Left ventricle myocardium inferior (tissue), 1 donor: Measurements from ENCODE around the gene DNAAF2. TPM values are rescaled to one million over a fixed set of nuclear protein-coding genes. Genes with fewer than 3 reads are reported as not detected.
"Not testable (repeated sequence)": the region's sequence is repeated elsewhere in the genome, so short reads cannot be mapped to it uniquely, and the experiment has no call there.

ENCODE experiments used
- DNase-seq: peaks from one replicate; pipeline ENCODE4 v3.0.0-alpha.2; 2020
- H3K27ac ChIP-seq: fragments of 200-600 bp; replicated peaks from 2 replicates; pipeline ENCODE4 v1.8.0; 2021
- H3K27me3 ChIP-seq: fragments of 200-600 bp; 2 replicates; pipeline ENCODE4 v1.8.0; 2021; ENCODE audit warnings: low read depth
- H3K36me3 ChIP-seq: fragments of 200-600 bp; 2 replicates; pipeline ENCODE4 v1.8.0; 2021
- H3K4me1 ChIP-seq: fragments of 200-600 bp; 2 replicates; pipeline ENCODE4 v1.8.0; 2021
- H3K4me3 ChIP-seq: fragments of 200-600 bp; 2 replicates; pipeline ENCODE4 v1.8.0; 2021; ENCODE audit warnings: mild to moderate bottlenecking, moderate library complexity
- H3K9me3 ChIP-seq: fragments of 200-600 bp; replicated peaks from 2 replicates; pipeline ENCODE4 v1.8.0; 2021
- intact Hi-C: fragments of 100-400 bp; cut with micrococcal nuclease; formaldehyde crosslinking; loops from one replicate; pipeline ENCODE4 v1.11.0; 2022
- total RNA-seq: library from RNA; stranded (reverse); fragmentation: NEBNext Ultra II Directional; extraction: Animal tissue kit (Norgen Biotek cat#: 25700); gene quantifications from one replicate; pipeline ENCODE4 v1.2.1, GENCODE V29; 2021
- TF ChIP-seq, protein P1 (sequence below): fragments of 200-600 bp; IDR thresholded peaks from 2 replicates; pipeline ENCODE4 v1.8.0; 2021; ENCODE audit warnings: antibody characterized with exemption, mild to moderate bottlenecking, borderline replicate concordance
- donor health status: DM: no; HTN: yes; CAD: no; lungs with severe emphysema.

DNAAF2 gene
- total RNA-seq, 1 donor from 2014 or later, result 6.2 TPM

DNA sequence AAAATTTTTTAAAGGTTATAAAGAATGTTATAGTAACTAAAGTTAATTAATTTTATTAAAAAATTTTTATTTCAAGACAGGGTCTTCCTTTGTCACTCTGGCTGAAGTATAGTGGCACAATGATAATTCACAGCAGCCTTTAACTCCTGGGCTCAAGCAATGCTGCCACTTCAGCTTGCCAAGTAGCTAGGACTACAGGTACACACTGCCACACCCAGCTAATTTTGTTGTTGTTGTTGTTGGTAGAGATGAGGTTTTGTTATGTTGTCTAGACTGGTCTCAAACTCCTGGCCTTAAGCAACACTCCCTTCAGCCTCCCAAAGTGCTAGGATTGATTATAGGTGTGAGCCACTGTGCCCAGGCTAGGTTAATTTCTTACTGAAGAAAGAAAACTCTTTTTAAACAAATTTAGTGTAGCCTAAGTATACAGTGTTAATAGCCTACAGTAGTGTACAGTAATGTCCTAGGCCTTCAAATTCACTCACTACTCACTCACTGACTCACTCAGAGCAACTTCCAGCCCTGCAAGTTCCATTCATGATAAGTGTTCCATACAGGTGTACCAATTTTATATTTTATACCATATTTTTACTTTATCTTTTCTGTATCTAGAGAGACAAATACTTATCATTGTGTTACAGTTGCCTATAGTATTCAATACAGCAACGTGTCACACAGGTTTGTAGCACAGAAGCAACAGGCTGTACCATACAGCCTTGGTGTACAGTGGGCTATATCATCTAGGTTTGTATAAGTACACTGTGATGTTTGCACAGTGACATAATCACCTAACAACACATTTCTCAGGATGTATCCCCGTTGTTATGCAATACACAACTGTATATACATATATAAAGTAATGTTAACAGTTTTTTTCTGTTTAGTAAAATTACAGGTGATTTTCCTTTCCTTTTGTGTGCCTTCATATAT lies 24.7 kb upstream of the DNAAF2 start:
- H3K27ac ChIP-seq, result no peak overlapping the region
- TF ChIP-seq, protein P1, sequence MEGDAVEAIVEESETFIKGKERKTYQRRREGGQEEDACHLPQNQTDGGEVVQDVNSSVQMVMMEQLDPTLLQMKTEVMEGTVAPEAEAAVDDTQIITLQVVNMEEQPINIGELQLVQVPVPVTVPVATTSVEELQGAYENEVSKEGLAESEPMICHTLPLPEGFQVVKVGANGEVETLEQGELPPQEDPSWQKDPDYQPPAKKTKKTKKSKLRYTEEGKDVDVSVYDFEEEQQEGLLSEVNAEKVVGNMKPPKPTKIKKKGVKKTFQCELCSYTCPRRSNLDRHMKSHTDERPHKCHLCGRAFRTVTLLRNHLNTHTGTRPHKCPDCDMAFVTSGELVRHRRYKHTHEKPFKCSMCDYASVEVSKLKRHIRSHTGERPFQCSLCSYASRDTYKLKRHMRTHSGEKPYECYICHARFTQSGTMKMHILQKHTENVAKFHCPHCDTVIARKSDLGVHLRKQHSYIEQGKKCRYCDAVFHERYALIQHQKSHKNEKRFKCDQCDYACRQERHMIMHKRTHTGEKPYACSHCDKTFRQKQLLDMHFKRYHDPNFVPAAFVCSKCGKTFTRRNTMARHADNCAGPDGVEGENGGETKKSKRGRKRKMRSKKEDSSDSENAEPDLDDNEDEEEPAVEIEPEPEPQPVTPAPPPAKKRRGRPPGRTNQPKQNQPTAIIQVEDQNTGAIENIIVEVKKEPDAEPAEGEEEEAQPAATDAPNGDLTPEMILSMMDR, result no peak
- H3K4me1 ChIP-seq, result no peaks in the 10 kb centered on the region
- no peaks in the 10 kb centered on the region for H3K27me3 ChIP-seq
- no peaks in the 10 kb centered on the region for H3K36me3 ChIP-seq
- H3K4me3 ChIP-seq, result no peak overlapping the region
- no peaks in the 10 kb centered on the region for H3K9me3 ChIP-seq
- intact Hi-C loops, result no loop called here
- DNase-seq, result no peak

- H3K4me3 ChIP-seq, DNase-seq, H3K9me3 ChIP-seq, H3K4me1 ChIP-seq, H3K36me3 ChIP-seq, intact Hi-C loops, H3K27me3 ChIP-seq, H3K27ac ChIP-seq: not testable (repeated sequence)
Observed at GRCh38 chr14:49657500-49657899, 22.5 kb upstream of the DNAAF2 start.

- no peaks in the 10 kb centered on the region for H3K27me3 ChIP-seq
- DNase-seq, result no peak
- H3K4me3 ChIP-seq, result no peak overlapping the region
- TF ChIP-seq, protein P1, result no peak
- H3K36me3 ChIP-seq, result no peaks in the 10 kb centered on the region
- no peaks in the 10 kb centered on the region for H3K4me1 ChIP-seq
- no peak overlapping the region for H3K27ac ChIP-seq
- H3K9me3 ChIP-seq, result no peaks in the 10 kb centered on the region
- intact Hi-C loops, result no loop called here
Observed at GRCh38 chr14:49654511-49654910, 19.5 kb upstream of the DNAAF2 start.

- no peaks in the 10 kb centered on the region for H3K36me3 ChIP-seq
- H3K4me3 ChIP-seq, result no peak overlapping the region
- no peaks in the 10 kb centered on the region for H3K4me1 ChIP-seq
- H3K27me3 ChIP-seq, result no peaks in the 10 kb centered on the region
- TF ChIP-seq, protein P1, result no peak
- no peaks in the 10 kb centered on the region for H3K9me3 ChIP-seq
- intact Hi-C loops, result no loop called here
- no peak overlapping the region for H3K27ac ChIP-seq
- DNase-seq, result no peak
Observed at GRCh38 chr14:49653508-49653907, 18.5 kb upstream of the DNAAF2 start.

- Histone ChIP-seq H3K27me3 (no peaks in the 10 kb centered on the region), H3K4me1 (peaks cover 54% of the 10 kb centered on the region), H3K27ac (peak overlapping the region; percentile 74), H3K4me3 (peak overlapping the region; percentile 37), H3K9me3 (no peaks in the 10 kb centered on the region), H3K36me3 (peaks cover 10% of the 10 kb centered on the region)
- no peak for DNase-seq
- intact Hi-C loops, result no loop called here
- TF ChIP-seq, protein P1, result no peak
Observed at GRCh38 chr14:49642163-49642562, 7.1 kb upstream of the DNAAF2 start.

DNA sequence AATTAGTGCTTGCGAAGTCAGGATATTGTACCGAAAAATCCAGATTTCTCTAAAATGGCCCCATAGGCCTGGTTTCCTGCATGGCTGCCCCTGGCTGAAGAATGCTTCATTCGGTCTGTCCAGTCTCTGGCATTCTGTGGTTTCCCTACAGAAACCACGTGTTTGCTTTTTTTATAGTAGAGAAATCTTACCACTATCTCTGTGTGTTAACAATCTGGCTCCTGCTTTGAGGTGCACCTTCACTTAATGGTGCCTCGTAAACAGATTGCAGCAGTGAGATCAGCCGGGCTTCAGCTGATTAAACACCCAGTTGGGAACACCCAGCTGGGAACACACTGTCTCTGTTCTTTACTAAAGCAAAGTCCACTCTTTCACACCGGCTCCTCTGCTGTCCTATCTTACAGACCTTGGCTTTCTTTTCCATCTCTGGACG lies 6.7 kb upstream of the DNAAF2 start:
- intact Hi-C loops, result no loop called here
- DNase-seq, result no peak
- H3K27ac ChIP-seq, result peak overlapping the region; percentile 74

More for the DNA sequence above, 6.7 kb upstream of the DNAAF2 start:
- Histone ChIP-seq H3K4me1 (peaks cover 58% of the 10 kb centered on the region), H3K4me3 (peak overlapping the region; percentile 37), H3K27me3 (no peaks in the 10 kb centered on the region), H3K9me3 (no peaks in the 10 kb centered on the region), H3K36me3 (peaks cover 10% of the 10 kb centered on the region)
- TF ChIP-seq, protein P1, result no peak
